ENCODE results near the gene NXF1.

Gene NXF1

DNA sequence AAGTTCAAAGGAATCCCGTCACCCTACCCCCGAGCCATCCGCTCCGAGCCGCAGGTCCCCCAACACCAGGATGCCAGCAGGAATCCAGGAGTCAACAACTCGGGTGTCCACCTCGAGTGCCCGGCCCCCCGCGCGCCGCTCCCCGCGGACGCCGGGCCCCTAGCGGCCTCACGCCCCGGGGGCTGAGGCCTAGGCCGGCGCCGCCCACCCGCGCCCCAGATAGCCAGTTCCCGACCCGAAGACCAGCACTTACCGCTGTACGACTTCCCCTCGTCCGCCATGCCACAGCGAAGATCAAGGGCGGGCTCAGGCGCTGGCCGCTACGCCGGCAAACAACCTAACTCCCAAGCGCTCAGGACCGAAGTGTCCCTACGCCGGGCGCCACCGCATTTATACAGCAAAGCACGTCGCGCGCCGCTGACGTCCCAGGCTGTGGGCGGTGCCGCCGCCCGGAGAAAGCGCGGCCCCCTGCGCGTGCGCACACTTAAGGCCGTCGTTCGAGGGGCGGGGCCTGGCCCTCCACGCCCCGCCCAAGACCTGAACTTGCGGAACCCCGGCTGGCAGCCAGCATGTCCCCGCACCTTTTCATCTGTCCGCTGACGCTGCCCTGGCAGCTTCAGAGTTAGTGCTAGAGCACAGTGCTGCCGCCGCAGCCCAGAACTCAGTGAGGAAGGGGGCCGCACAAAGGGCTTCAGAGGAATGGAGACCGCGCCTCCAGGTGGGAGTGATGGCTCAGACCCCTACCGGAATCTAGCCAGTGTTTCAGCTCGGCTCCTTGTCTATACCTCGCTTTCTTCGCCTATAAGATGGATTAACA is at the start of gene NXF1:
TSS of gene NXF1 (minus strand) at position 365 of the 817 bp plus-strand sequence. CDS start at position 281, 84 bp downstream.
- H3K4me1 ChIP-seq (ENCODE audit: control insufficient read depth in 5 of 5, insufficient read depth in 5 of 5, low read length in 5 of 5) = peaks cover 3 to 31% (median 24%) of the 10 kb centered on the region in 5 donors
- H3K9me3 ChIP-seq (ENCODE audit: control insufficient read depth in 5 of 5, low read length in 5 of 5) = no peaks in the 10 kb centered on the region
- peak within 1 kb of the TSS; percentile 92 to 94 (median 93) for H3K4me3 ChIP-seq (ENCODE audit: low read depth in 1 of 5, low read length in 5 of 5)
- H3K9ac ChIP-seq (ENCODE audit: low read length in 5 of 5) = peak within 1 kb of the TSS; percentile 30 to 98 (median 93)
- H3K27me3 ChIP-seq (ENCODE audit: control insufficient read depth in 5 of 5, insufficient read depth in 4 of 5, low read length in 5 of 5) = no peaks in the 10 kb centered on the region
- H3K36me3 ChIP-seq (ENCODE audit: control insufficient read depth in 5 of 5, insufficient read depth in 5 of 5, low read length in 5 of 5) = peaks cover 4 to 40% (median 35%) of the 10 kb centered on the region in 5 donors
- H3K27ac ChIP-seq (ENCODE audit: low read depth, low read length) = peak within 1 kb of the TSS; percentile 77

DNA sequence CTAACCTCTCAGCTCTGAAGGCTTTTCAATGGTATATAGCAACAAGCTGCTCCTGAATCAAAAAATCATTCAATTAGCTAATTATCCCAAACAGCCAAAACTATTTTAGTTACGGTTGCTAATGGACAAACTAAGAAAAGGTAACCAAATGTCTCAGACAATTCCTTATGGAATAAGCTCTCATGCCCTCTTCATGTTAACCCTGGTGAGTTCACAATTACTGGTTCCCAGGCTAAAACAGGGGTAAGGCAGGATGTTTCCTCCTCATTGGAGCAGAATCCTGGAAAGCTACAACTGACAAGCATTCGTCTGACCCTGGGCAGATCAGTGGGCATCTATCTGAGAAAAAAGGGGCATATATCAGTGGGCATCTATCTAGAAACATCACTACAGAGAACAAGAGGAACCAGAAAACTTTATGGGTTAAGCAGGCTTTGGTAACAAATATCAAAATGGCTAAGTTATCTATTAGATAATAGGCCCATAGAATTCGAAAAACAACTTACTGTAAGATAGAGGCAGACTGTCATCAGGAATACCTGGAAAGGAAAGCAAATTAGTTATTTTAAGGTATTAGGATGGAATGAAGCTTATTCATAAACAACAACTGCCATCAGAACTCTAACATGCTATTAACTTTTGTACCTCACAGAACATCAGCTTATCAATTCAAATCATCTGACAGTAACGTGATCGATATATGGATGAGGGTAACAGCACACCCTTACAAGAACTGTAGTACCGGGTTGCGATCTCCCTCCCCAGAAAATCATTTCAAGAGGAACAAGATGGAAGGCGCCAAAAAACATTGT is 49.0 kb upstream of the NXF1 start:
- Histone ChIP-seq H3K36me3 (ENCODE audit: control insufficient read depth in 5 of 5, insufficient read depth in 5 of 5, low read length in 5 of 5) (peaks cover 22 to 34% (median 29%) of the 10 kb centered on the region in 5 donors), H3K4me3 (ENCODE audit: low read depth in 1 of 5, low read length in 5 of 5) (peak overlapping the region; percentile 82 to 94 (median 93)), H3K27me3 (ENCODE audit: control insufficient read depth in 5 of 5, insufficient read depth in 4 of 5, low read length in 5 of 5) (no peaks in the 10 kb centered on the region), H3K9me3 (ENCODE audit: control insufficient read depth in 5 of 5, low read length in 5 of 5) (no peaks in the 10 kb centered on the region), H3K4me1 (ENCODE audit: control insufficient read depth in 5 of 5, insufficient read depth in 5 of 5, low read length in 5 of 5) (peaks cover 2 to 36% (median 34%) of the 10 kb centered on the region in 5 donors), H3K9ac (ENCODE audit: low read length in 5 of 5) (peak overlapping the region in 4 of 5 donors; percentile 24 to 91 (median 85)), H3K27ac (ENCODE audit: low read depth, low read length) (peak overlapping the region; percentile 85)

DNA sequence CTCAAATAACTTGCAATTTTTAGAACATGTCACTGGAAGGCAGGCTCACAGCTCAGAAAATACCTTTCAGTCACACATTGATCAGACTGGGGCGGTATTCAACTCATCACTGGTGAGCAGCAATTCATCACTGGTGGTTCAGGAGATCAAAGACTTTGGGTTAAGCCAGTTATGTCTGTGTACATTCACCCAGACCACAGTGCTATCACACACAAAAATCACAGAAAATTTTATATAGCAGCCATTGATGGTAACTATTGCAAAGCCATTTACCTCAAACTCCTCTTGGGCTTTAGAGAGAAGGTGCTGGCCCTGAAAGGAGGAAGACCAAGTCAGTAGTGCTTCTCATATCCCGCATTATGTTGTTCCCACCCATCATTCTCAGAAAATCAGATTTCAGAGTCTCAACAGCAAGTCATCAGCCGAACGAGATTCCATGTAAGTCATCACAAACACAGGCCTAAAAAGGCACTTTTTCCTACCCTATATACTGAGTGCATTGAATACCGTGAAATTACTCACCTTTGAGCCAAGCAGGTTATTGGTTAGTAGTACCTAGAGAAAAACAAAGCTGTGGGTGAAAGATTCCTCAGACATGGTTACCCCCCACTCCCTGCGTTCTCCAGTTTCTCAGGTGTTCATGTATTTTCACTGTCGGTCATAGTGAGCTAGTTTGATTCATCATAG is 48.2 kb upstream of the NXF1 start:
- Histone ChIP-seq H3K4me1 (ENCODE audit: control insufficient read depth in 5 of 5, insufficient read depth in 5 of 5, low read length in 5 of 5) (peaks cover 2 to 36% (median 34%) of the 10 kb centered on the region in 5 donors), H3K9ac (ENCODE audit: low read length in 5 of 5) (peak overlapping the region in 3 of 5 donors; percentile 20 to 91 (median 80)), H3K4me3 (ENCODE audit: low read depth in 1 of 5, low read length in 5 of 5) (peak overlapping the region in 2 of 5 donors; percentile 93 to 94), H3K9me3 (ENCODE audit: control insufficient read depth in 5 of 5, low read length in 5 of 5) (no peaks in the 10 kb centered on the region), H3K27me3 (ENCODE audit: control insufficient read depth in 5 of 5, insufficient read depth in 4 of 5, low read length in 5 of 5) (no peaks in the 10 kb centered on the region), H3K27ac (ENCODE audit: low read depth, low read length) (peak overlapping the region; percentile 20), H3K36me3 (ENCODE audit: control insufficient read depth in 5 of 5, insufficient read depth in 5 of 5, low read length in 5 of 5) (peaks cover 22 to 34% (median 29%) of the 10 kb centered on the region in 5 donors)

DNA sequence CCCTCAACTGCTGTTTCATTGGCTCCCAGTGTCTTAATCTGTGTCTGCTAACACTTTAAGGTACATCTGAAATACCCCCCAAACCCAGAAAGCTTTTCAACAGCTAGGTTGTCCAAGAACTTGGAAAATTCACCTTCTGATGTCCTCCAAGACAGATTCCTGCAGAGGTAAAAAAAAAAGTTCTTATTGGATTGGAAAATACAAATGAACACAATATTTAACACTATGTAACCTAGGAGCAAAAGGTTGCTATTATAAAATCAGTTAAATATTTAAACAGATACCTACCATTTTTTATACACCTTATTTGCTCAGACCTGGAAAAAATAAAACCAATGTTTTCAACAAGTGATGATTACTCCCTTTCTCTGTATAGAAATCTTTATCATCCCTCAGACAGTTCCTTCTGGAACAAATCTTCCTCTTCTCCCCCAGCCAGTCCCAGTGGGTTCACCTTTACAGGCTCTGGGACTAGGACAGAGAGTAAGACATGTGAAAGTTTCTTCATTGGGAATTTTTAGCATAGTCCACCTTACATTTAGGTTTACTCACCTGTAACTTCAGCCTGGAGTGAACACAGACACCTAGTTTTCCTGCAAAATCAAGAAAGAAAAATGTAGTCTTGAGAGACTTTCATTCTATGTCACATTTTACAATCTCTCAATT is 47.4 kb upstream of the NXF1 start:
- Histone ChIP-seq H3K4me1 (ENCODE audit: control insufficient read depth in 5 of 5, insufficient read depth in 5 of 5, low read length in 5 of 5) (peaks cover 2 to 36% (median 34%) of the 10 kb centered on the region in 5 donors), H3K36me3 (ENCODE audit: control insufficient read depth in 5 of 5, insufficient read depth in 5 of 5, low read length in 5 of 5) (peaks cover 22 to 34% (median 29%) of the 10 kb centered on the region in 5 donors), H3K9me3 (ENCODE audit: control insufficient read depth in 5 of 5, low read length in 5 of 5) (no peaks in the 10 kb centered on the region), H3K9ac (ENCODE audit: low read length in 5 of 5) (no peak overlapping the region), H3K27ac (ENCODE audit: low read depth, low read length) (no peak overlapping the region), H3K27me3 (ENCODE audit: control insufficient read depth in 5 of 5, insufficient read depth in 4 of 5, low read length in 5 of 5) (no peaks in the 10 kb centered on the region), H3K4me3 (ENCODE audit: low read depth in 1 of 5, low read length in 5 of 5) (no peak overlapping the region)

DNA sequence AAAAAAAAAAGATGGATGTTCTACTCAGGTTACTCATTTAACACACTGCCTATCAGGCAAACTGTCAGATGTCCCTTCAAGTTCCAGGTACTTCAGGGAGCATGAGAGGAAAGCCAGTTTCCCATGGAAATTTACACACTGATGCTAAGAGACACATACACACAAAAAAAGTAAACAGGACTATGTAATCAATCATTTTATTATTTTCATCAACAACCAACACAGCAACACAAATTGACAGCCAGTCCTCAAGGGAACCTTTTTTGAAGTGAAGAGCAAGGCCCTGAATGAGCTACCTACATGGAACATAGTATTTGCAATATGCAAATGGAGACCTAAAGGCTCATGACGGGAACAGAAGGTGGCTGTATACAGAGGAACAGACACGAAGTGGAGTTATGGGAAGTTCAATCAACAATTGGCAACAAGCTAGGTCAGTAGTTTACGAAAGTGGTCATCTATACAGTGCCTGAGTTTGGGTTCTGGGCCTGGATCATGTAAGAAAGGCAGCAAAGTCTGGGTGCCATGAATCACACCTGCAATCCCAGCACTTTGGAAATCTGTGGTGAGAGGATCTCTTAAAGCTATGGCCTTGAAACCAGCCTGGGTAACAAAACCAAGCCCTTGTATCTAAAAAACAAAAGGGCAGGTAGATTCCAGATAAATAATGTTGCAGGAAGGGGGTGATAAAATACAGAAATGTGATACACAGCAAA is 46.7 kb upstream of the NXF1 start:
- no peak overlapping the region for H3K27ac ChIP-seq (ENCODE audit: low read depth, low read length)
- peaks cover 22 to 34% (median 29%) of the 10 kb centered on the region in 5 donors for H3K36me3 ChIP-seq (ENCODE audit: control insufficient read depth in 5 of 5, insufficient read depth in 5 of 5, low read length in 5 of 5)
- H3K27me3 ChIP-seq (ENCODE audit: control insufficient read depth in 5 of 5, insufficient read depth in 4 of 5, low read length in 5 of 5) = no peaks in the 10 kb centered on the region
- H3K4me1 ChIP-seq (ENCODE audit: control insufficient read depth in 5 of 5, insufficient read depth in 5 of 5, low read length in 5 of 5) = peaks cover 2 to 36% (median 34%) of the 10 kb centered on the region in 5 donors
- H3K4me3 ChIP-seq (ENCODE audit: low read depth in 1 of 5, low read length in 5 of 5) = no peak overlapping the region
- no peaks in the 10 kb centered on the region for H3K9me3 ChIP-seq (ENCODE audit: control insufficient read depth in 5 of 5, low read length in 5 of 5)
- H3K9ac ChIP-seq (ENCODE audit: low read length in 5 of 5) = no peak overlapping the region

DNA sequence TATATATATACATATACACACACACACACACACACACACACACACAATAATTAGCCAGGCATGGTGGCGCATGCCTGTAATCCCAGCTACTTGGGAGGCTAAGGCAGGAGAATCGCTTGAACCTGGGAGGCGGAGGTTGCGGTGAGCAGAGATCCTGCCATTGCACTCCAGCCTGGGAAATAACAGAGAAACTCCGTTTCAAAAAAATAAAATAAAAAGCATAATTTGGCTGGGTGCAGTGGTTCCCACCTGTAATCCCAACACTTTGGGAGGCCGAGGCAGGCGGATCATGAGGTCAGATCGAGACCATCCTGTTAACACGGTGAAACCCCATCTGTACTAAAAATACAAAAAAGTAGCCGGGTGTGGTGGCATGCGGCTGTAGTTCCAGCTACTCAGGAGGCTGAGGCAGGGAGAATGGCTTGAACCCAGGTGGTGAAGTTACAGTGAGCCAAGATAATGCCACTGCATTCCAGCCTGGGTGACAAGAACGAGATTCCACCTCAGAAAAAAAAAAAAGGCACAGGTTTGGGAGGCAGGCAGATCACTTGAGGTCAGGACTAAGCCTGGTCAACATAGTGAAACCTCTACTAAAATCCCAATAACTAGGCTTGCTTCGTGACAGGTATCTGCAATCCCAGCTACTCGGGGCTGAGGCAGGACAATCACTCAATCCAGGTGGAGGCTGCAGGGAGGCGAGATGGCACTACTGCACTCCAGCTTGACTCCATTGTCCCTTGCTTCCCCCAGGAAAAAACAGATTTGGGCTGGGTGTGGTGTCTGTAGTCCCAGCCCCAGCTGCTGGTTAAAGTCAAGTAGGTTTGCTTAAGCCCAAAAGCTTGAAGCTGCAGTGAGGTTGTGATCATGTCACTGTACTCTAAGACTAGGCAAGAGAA is 45.9 kb upstream of the NXF1 start:
- Histone ChIP-seq H3K27ac (ENCODE audit: low read depth, low read length) (no peak overlapping the region), H3K36me3 (ENCODE audit: control insufficient read depth in 5 of 5, insufficient read depth in 5 of 5, low read length in 5 of 5) (peaks cover 22 to 34% (median 29%) of the 10 kb centered on the region in 5 donors), H3K27me3 (ENCODE audit: control insufficient read depth in 5 of 5, insufficient read depth in 4 of 5, low read length in 5 of 5) (no peaks in the 10 kb centered on the region), H3K9me3 (ENCODE audit: control insufficient read depth in 5 of 5, low read length in 5 of 5) (no peaks in the 10 kb centered on the region), H3K9ac (ENCODE audit: low read length in 5 of 5) (no peak overlapping the region), H3K4me3 (ENCODE audit: low read depth in 1 of 5, low read length in 5 of 5) (no peak overlapping the region), H3K4me1 (ENCODE audit: control insufficient read depth in 5 of 5, insufficient read depth in 5 of 5, low read length in 5 of 5) (peaks cover 2 to 30% (median 28%) of the 10 kb centered on the region in 5 donors)

DNA sequence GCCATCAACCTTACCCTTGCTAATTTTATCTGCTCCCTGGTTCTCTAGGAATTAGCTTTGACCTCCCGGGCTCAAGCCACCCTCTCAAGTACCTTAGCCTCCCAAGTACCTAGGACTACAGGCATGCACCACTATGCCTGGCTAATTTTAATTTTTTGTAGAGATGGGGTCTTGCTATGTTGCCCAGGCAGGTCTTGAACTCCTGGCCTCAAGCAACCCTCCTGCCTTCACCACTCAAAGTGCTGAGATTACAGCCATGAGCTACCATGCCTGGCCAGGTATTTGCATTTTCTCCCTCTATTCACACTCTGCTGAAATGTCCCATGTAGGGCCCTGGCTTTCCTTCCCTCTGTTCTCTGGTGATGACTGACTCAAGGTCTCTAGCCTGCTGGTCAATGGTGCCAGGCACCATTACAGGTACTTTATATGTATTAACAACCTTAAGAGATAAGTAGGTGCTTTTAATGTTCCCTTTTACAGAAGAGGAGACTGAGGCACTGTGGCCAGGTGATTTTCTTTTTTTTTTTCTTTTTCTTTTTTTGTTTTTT is 42.6 kb upstream of the NXF1 start:
- Histone ChIP-seq H3K9me3 (ENCODE audit: control insufficient read depth in 5 of 5, low read length in 5 of 5) (no peaks in the 10 kb centered on the region), H3K36me3 (ENCODE audit: control insufficient read depth in 5 of 5, insufficient read depth in 5 of 5, low read length in 5 of 5) (peaks cover 10 to 17% (median 16%) of the 10 kb centered on the region in 5 donors), H3K4me3 (ENCODE audit: low read depth in 1 of 5, low read length in 5 of 5) (no peak overlapping the region), H3K27me3 (ENCODE audit: control insufficient read depth in 5 of 5, insufficient read depth in 4 of 5, low read length in 5 of 5) (no peaks in the 10 kb centered on the region), H3K27ac (ENCODE audit: low read depth, low read length) (no peak overlapping the region), H3K4me1 (ENCODE audit: control insufficient read depth in 5 of 5, insufficient read depth in 5 of 5, low read length in 5 of 5) (peaks cover 0 to under 1% (median under 1%) of the 10 kb centered on the region in 5 donors), H3K9ac (ENCODE audit: low read length in 5 of 5) (no peak overlapping the region)

DNA sequence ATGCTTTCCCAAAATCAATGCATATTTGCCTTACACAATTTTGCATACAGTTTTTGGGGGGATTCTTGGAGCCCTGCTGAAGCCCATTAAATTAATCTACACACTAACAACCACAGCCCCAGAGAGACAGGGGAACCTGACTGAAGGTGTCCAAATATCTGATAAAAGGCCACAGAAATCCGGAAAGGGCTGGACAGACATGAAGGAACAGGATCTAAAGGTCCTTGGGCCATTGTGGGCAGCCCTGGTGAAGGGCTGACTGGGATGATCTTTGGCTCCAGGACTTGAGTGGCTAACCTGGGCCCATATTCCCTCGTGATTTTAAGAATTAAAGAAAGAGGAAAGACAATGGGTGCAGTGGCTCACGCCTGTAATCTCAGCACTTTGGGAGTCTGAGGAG is 40.9 kb upstream of the NXF1 start:
- no peaks in the 10 kb centered on the region for H3K9me3 ChIP-seq (ENCODE audit: control insufficient read depth in 5 of 5, low read length in 5 of 5)
- H3K9ac ChIP-seq (ENCODE audit: low read length in 5 of 5) = no peak overlapping the region
- H3K27me3 ChIP-seq (ENCODE audit: control insufficient read depth in 5 of 5, insufficient read depth in 4 of 5, low read length in 5 of 5) = no peaks in the 10 kb centered on the region
- H3K4me3 ChIP-seq (ENCODE audit: low read depth in 1 of 5, low read length in 5 of 5) = no peak overlapping the region
- peaks cover 4 to 10% (median 10%) of the 10 kb centered on the region in 5 donors for H3K4me1 ChIP-seq (ENCODE audit: control insufficient read depth in 5 of 5, insufficient read depth in 5 of 5, low read length in 5 of 5)
- no peak overlapping the region for H3K27ac ChIP-seq (ENCODE audit: low read depth, low read length)
- peaks cover 0 to under 1% (median 0%) of the 10 kb centered on the region in 5 donors for H3K36me3 ChIP-seq (ENCODE audit: control insufficient read depth in 5 of 5, insufficient read depth in 5 of 5, low read length in 5 of 5)
